Measurements from ENCODE around the gene PUS7.
"Not testable (repeated sequence)": the region's sequence is repeated elsewhere in the genome, so short reads cannot be mapped to it uniquely, and the experiment has no call there.

Gene PUS7

DNA sequence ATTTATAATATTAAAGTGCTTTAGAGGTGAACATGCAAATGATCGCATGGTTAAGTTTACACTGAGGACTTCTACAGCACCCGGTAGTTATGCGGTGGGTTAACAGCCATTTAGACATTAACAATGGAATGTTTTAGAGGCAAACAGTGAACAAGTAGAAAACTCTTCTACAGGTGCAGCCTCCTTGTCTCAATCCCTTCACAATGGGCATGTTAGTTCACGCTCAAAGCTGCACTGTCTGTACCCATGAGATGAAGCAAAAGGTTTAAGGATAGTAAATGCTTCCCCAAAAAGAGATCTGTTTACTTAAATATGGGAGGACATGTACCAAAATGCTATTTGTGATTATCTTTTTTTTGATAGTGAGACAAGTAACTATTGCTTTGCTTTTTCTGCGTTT is 25.1 kb downstream of the PUS7 start:
- DNase-seq (ENCODE audit: insufficient read length, low spot score): no peak
- no peak for FAIRE-seq

DNA sequence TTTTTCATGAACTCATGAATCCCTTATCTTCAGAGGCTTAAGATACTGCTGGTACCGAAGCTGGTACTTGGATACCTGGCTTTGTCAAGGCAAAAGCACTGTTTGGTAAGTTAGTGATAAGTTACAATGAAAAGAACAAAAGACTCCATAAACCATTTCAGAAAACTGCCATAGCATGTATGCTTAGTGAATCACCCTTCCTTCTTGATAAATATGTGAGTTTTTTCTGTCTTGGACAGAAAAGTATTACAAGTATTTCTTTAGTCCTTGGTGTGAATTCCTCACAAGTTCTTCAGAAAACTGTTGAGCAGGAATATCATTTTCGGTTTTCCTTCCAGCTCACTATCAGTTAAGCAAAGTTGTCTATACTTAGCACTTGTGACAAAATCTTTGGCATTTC is 25.6 kb downstream of the PUS7 start:
- FAIRE-seq: no peak

GRCh38 chr7:105493923-105494315 is 28.2 kb downstream of the PUS7 start:
- no peak for FAIRE-seq
- no peak for DNase-seq (ENCODE audit: insufficient read length, low spot score)

More for the DNA sequence above, 25.6 kb downstream of the PUS7 start:
- no peak for DNase-seq (ENCODE audit: insufficient read length, low spot score)

DNA sequence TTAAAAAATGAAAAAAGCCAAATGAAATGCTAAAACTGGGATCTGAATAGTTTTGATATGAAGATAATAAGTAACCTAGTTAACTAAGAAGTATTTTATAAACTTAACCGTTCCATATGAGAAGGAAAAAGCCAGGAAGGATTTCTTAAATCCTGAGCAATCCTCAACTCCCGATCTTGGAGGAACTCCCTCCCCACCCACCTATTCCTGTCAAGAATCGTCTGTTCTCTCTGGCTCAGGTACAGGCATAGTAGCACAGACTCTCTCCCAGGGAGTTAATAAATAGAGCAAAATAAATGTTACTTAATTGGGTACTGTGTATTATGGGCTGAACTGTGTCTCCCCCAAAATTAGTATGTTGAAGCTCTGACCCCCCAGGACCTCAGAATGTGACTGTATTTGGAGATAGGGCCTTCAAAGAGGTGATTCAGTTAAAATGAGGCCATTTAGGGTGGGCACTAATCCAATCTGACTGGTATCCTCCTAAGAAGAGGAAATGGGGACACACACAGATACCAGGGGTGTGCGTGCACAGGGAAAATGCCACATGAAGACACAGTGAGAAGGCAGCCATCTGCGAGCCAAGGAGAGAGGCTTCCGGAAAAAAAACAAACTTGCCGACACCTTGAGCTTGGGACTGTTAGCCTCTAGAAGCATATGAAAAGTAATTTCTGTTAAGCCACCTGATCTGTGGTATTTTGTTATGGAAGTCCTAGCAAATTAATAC is 28.7 kb downstream of the PUS7 start:
- FAIRE-seq (no peak), DNase-seq (ENCODE audit: insufficient read length, low spot score) (no peak)

- FAIRE-seq: no peak
Measured at GRCh38 chr7:105489409-105489808, 32.7 kb downstream of the PUS7 start.

GRCh38 chr7:105487579-105488571 is 34.2 kb downstream of the PUS7 start:
- DNase-seq (ENCODE audit: insufficient read length, low spot score): no peak
- no peak for FAIRE-seq

More at GRCh38 chr7:105489409-105489808, 32.7 kb downstream of the PUS7 start:
- no peak for DNase-seq (ENCODE audit: insufficient read length, low spot score)

DNA sequence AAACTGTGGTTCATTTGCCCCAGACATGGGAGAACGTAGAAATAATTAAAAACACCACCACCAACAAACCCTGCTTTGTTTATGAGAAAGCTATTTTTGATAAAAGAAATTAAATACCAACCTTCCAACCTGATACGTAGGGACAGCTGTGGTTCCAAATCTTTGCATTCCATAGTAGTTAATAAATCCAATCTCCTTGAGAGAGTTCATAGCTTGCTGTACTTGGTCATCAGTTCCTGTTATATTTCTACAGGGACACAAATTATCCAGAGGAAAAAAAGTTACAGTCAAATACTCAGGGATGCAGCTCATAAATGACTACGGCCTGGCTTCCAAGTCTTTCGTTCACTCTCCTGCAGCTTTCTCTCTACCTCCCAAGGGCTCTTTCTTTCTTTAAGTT is 41.1 kb downstream of the PUS7 start:
- no peak for DNase-seq (ENCODE audit: insufficient read length, low spot score)

DNA sequence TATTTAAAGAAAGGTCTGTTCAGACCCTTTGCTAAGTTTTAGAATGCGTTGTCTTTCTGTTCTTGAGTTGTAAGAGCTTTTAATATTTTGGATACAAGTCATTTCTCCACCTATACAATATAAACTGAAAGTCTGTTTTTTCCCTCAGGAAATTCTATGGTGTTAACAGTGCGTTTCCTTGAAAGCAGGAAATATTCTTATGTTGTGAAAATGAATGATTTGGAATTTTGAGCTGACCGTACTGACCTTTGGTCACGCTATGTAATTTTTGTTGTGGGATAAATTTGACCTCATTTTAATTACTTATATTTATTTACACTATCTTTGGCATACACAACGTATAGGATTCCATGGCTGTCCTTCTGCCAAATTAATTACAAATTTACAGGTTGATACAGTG is 43.5 kb downstream of the PUS7 start:
- no peak for FAIRE-seq
- no peak for DNase-seq (ENCODE audit: insufficient read length, low spot score)

More for the DNA sequence above, 41.1 kb downstream of the PUS7 start:
- no peak for FAIRE-seq

DNA sequence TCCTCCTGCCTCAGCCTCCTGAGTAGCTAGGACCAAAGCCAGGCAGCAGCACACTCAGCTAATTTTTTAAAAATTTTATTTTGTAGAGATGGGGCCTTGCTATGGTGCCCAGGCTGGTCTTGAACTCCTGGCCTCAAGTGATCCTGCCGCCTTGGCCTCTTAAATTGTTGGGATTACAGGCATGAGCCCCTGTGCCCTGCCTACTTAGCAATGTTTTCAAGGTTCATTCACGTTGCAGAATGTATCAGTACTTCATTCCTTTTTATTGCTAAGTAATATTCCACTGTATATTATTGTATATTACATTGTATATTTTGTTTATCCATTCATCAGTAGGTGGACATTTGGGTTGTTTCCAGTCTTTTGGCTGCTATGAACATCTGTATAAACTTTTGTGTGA is 44.2 kb downstream of the PUS7 start:
- no peak for FAIRE-seq

DNA sequence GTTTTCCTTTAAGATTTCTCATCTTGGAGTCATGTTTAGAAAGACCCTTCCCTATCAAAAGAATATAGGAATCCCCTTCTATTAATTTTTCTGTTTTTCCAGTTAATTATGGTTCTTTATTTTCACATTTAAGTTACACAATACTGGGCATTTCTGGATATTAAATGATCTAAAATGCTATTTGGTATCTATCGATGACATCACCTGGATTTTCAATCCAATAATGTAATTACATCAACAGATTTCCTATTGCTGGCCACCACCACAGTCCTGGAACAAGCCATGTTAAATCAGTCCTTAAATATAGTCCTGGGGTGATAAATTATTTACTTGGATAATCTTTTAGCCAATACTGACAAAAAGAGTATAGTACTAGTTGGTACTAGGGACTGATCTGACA is 48.0 kb downstream of the PUS7 start:
- no peak for FAIRE-seq
- no peak for DNase-seq (ENCODE audit: insufficient read length, low spot score)

More for the DNA sequence above, 44.2 kb downstream of the PUS7 start:
- DNase-seq (ENCODE audit: insufficient read length, low spot score): no peak

- DNase-seq (ENCODE audit: insufficient read length, low spot score) (no peak), FAIRE-seq (no peak)
Measured at GRCh38 chr7:105473163-105473562, 48.9 kb downstream of the PUS7 start.

DNA sequence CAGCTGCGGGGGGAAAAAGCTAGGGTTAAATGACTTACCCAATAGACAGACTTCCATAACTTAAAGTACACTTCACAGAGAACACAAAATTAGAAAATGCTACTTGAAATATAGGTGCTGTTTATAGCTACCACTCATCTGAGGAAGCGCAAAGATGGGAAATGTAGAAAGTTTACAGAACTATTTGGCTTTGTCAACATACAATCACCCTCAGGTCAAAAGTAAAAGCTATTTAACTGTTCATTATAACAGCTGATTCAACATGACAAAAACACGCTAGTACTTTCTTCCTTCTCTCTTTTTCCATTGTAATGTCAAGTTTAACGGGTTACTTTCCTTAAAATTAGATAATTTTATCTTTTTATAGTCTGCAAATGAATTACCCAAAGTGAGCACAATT is 51.2 kb downstream of the PUS7 start:
- FAIRE-seq (no peak), DNase-seq (ENCODE audit: insufficient read length, low spot score) (no peak)

GRCh38 chr7:105470090-105470489 is 52.0 kb downstream of the PUS7 start:
- FAIRE-seq: no peak
- DNase-seq (ENCODE audit: insufficient read length, low spot score): no peak

DNA sequence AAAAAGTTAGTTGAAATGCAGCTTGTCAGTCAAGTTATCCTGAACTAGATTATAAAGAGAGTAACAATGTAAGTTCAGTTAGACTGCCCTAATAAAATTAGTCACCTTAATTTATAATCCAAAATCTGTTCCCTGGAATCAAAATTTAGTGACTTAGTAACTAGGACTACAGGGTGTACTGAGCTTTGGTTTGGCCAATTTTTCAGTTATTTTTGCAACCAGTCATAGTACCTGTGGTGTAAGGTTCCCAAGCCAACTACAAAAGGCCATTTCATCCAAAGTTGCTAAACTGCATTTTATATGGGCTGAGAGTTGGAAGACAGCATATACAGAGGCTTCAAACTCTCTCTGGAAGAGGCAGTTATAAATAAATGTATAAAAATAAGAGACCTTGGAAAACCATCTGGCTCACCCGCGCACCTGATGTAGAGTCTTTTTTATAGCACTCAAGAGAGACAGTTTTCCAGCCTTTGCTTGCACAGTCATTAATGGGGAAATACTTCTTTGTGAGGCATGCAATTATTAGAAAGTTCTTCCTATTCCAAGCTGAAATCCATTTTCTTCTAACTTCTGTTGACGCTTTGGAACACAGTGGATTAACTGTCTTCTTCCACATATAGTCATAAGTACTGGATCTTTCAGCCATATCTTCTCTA is 59.2 kb downstream of the PUS7 start:
- DNase-seq (ENCODE audit: insufficient read length, low spot score): no peak
- no peak for FAIRE-seq

DNA sequence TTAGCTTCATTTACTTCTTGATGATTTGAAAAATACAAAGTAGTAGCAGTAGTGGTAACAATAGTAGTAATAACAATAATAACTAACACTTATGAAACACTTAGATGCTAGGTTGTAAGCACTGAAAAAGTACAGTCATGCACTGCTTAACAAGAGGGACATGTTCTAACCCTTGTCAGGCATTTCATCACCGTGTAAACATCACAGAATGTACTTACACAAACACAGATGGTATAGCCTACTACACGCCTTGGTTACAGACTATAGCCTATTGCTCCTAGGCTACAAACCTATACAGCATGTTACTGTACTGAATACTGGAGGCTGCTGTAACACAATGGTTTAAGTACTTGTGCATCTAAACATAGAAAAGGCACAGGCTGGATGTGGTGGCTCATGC is 60.6 kb downstream of the PUS7 start:
- DNase-seq (ENCODE audit: insufficient read length, low spot score): no peak
- FAIRE-seq: no peak

DNA sequence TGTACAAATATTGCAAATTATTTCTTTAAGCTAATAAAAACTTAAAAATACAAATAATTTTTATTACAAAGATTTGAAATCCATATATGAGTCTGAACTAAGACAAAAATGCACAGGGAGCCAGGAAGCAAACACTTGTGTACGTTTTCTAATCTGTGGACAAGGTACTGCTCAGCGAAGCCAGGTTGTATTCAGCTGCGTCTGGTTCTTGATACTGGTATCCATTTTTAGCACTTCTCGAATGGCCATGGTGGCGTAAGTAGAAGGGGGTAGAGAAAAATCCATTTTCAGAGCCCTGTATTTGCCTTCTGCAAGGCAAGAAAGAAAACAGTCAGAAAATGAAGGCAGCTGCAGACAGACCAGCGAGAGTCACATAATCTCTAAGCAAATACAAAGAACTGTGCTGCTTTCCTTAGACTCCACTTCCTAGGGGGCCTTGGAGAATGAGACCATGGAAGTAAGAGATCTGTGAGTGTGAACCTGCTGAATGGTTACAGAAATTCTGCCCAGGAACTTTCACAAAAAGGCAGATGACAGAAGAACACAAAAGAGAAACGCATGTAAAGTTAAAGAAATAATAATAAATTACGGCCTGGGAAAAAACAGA is 64.3 kb downstream of the PUS7 start:
- DNase-seq (ENCODE audit: insufficient read length, low spot score) (no peak), FAIRE-seq (peak; percentile 8)

DNA sequence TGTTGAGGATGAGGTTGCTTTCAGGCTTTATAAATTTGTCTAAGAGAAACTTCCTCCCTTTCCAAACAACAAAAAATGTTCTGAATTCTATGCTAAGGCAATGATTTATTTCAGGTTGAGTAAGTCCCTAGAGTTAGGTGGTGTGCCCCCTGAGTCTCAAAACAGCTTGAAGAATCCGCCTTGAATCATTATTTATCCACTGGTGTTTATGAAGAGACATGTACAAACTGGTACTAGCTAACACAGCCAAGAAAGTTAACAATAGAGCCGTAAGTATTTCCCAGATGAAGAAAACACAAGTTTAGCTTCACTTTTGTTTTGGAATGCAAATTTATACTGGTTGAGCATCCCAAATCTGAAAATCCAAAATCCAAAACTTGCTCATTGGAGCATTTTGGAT is 67.2 kb downstream of the PUS7 start:
- DNase-seq (ENCODE audit: insufficient read length, low spot score) (no peak), FAIRE-seq (peak; percentile 39)

DNA sequence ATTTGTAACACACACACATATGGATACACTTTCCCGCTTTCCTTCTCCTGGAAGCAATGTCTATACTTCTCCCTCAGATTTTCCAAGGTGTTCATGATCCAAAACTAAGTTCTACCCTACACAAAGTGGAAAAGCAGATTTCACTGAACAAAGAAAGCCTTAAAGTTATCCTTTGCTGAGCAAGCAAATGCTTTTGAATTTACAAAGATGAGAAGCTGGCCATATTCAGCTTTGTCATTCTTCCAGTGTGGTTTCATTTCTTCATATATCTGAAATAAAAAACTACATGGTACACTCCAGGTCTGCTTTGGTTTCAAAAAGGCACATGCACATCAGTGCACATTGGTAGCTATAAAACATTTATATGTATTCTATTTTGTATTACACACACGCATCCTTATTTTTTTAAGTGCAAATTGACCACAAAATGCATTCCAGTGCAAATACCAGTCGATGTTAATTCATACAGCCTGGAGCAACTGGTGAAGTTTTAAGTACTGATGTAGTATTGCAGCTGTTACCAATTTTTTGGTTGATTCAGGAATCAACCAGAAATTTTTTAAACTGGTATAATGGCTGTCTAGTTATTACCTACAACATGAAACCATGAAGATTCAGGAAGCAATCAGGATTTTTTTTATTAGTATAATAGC is 67.8 kb downstream of the PUS7 start:
- no peak for DNase-seq (ENCODE audit: insufficient read length, low spot score)
- FAIRE-seq: no peak

DNA sequence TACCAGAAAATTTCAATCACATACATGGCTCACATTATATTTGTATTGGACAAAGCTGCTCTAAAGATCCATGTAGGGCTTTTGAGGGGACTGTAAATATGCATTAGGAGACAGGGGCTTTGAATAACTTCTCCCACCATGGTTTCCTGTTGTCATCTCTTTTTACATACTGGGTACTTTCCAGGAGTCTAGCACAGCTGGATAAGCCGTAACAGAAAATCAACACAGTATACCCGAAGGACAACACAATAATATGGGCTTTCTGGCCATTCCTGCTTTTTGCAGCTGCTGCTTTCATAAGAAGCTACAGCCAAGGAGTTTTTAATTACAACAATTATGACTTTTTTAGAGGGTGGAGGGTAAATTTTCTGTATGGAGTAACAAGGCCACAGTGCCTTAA is 70.0 kb downstream of the PUS7 start:
- no peak for DNase-seq (ENCODE audit: insufficient read length, low spot score)
- FAIRE-seq: no peak

DNA sequence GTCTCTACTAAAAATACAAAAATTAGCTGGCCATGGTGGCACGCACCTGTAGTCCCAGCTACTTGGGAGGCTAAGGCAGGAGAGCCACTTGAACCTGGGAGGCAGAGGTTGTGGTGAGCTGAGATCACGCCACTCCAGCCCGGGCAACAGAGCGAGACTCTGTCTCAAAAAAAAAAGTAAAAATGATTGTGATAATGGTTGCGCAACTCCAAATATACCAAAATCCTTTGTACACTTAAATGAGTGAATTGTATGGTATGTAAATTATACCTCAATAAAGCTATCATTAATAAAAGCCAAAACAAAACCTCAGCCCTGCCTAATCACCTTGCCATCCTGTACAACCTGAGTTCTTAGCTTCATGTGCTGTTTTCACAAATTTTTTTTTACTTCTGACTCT is 71.2 kb downstream of the PUS7 start:
- not testable (repeated sequence) for FAIRE-seq; DNase-seq (ENCODE audit: insufficient read length, low spot score)

All from GM19239 (cell line).